ENCODE measurements around the gene EVI5.
"Not testable (repeated sequence)": the region's sequence is repeated elsewhere in the genome, so short reads cannot be mapped to it uniquely, and the experiment has no call there.

EVI5 gene

GRCh38 chr1:92791487-92792066, 6.7 kb upstream of the EVI5 start:
- DNase-seq, result no peak

- no peak for DNase-seq
These were observed 6.0 kb upstream of the EVI5 start for GRCh38 chr1:92790867-92791266.

- no peak for DNase-seq
These were observed 5.2 kb upstream of the EVI5 start for GRCh38 chr1:92790081-92790480.

- no peak for DNase-seq
These were observed 1.4 kb upstream of the EVI5 start for GRCh38 chr1:92786111-92786901.

GRCh38 chr1:92784021-92784638, 778 bp downstream of the EVI5 start:
- DNase-seq, result no peak

GRCh38 chr1:92783550-92783949, 1.4 kb downstream of the EVI5 start:
- DNase-seq, result not testable (repeated sequence)

GRCh38 chr1:92778376-92778775, 6.5 kb downstream of the EVI5 start:
- no peak for DNase-seq

- DNase-seq, result no peak
These were observed 10.5 kb downstream of the EVI5 start for GRCh38 chr1:92774407-92774806.

GRCh38 chr1:92773749-92774148, 11.2 kb downstream of the EVI5 start:
- not testable (repeated sequence) for DNase-seq

GRCh38 chr1:92769856-92770255, 15.1 kb downstream of the EVI5 start:
- no peak for DNase-seq

GRCh38 chr1:92768915-92769314, 16.0 kb downstream of the EVI5 start:
- no peak for DNase-seq

- no peak for DNase-seq
These were observed 16.6 kb downstream of the EVI5 start for GRCh38 chr1:92768296-92768695.

GRCh38 chr1:92764116-92764515, 20.8 kb downstream of the EVI5 start:
- DNase-seq, result no peak

GRCh38 chr1:92762355-92762754, 22.6 kb downstream of the EVI5 start:
- DNase-seq, result no peak

GRCh38 chr1:92759361-92759760, 25.5 kb downstream of the EVI5 start:
- DNase-seq, result no peak

- no peak for DNase-seq
These were observed 28.4 kb downstream of the EVI5 start for GRCh38 chr1:92756537-92756936.

- DNase-seq, result no peak
These were observed 29.1 kb downstream of the EVI5 start for GRCh38 chr1:92755541-92756461.

- DNase-seq, result no peak
These were observed 30.2 kb downstream of the EVI5 start for GRCh38 chr1:92754719-92755050.

- DNase-seq, result no peak
These were observed 30.7 kb downstream of the EVI5 start for GRCh38 chr1:92754000-92754718.

GRCh38 chr1:92752719-92753118, 32.2 kb downstream of the EVI5 start:
- DNase-seq, result no peak

GRCh38 chr1:92749024-92749634, 35.8 kb downstream of the EVI5 start:
- peak; percentile 50 for DNase-seq

- DNase-seq, result no peak
These were observed 36.8 kb downstream of the EVI5 start for GRCh38 chr1:92748138-92748537.
